ENCODE measurements around the gene POSTN.
"Not testable (repeated sequence)": the region's sequence is repeated elsewhere in the genome, so short reads cannot be mapped to it uniquely, and the experiment has no call there.

DNA sequence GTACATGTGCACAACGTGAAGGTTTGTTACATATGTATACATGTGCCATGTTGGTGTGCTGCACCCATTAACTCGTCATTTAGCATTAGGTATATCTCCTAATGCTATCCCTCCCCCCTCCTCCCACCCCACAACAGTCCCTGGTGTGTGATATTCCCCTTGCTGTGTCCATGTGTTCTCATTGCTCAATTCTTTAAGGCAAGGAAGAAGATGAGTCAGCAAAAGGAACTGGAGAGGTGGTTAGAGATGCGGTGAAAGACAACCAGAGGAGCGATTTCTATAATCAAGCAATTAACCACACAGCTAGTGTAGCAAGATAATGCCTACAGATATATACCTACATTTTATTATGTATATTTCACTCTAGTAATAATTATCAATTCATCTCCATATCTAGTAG is 9.2 kb downstream of the POSTN start:
- TF ChIP-seq, protein P1, sequence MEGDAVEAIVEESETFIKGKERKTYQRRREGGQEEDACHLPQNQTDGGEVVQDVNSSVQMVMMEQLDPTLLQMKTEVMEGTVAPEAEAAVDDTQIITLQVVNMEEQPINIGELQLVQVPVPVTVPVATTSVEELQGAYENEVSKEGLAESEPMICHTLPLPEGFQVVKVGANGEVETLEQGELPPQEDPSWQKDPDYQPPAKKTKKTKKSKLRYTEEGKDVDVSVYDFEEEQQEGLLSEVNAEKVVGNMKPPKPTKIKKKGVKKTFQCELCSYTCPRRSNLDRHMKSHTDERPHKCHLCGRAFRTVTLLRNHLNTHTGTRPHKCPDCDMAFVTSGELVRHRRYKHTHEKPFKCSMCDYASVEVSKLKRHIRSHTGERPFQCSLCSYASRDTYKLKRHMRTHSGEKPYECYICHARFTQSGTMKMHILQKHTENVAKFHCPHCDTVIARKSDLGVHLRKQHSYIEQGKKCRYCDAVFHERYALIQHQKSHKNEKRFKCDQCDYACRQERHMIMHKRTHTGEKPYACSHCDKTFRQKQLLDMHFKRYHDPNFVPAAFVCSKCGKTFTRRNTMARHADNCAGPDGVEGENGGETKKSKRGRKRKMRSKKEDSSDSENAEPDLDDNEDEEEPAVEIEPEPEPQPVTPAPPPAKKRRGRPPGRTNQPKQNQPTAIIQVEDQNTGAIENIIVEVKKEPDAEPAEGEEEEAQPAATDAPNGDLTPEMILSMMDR (IDR thresholded peaks at IDR 0.05), result not testable (repeated sequence)
- not testable (repeated sequence) for TF ChIP-seq POLR2AphosphoS5 (IDR thresholded peaks at IDR 0.05; ENCODE audit: insufficient read depth in 1 of 2, low read depth in 1 of 2)

All from vagina (tissue), 2 donors.